Activated B cell treated with CpG ODN at 0.5 μM for 24 hours (primary cell): ENCODE data around the gene TFDP1. TPM values are rescaled to one million over a fixed set of nuclear protein-coding genes. Genes with fewer than 3 reads are reported as not detected.

Source experiments
- ATAC-seq: fragments of 200-7000 bp; cut with Tn5 transposase; one replicate; pipeline ENCODE4 v1.10.0; 2021; ENCODE audit warnings: low read depth, mild to moderate bottlenecking, moderate library complexity
- CTCF ChIA-PET: fragments of 350-600 bp; sonication (Branson Sonifier 250); formaldehyde crosslinking; loops from one replicate; lab custom pipeline; 2021; ENCODE audit warnings: antibody characterized with exemption; lab: Charles Lee
- POLR2A ChIA-PET: fragments of 350-600 bp; sonication (Branson Sonifier 250); formaldehyde crosslinking; loops from one replicate; lab custom pipeline; 2021; ENCODE audit warnings: antibody characterized with exemption; lab: Charles Lee
- DNase-seq: peaks from one replicate; pipeline ENCODE4 v3.0.0; 2022
- H3K27ac Mint-ChIP-seq: one replicate; pipeline ENCODE4 v1.8.0; 2020; ENCODE audit warnings: mixed read lengths
- H3K27me3 Mint-ChIP-seq: one replicate; pipeline ENCODE4 v1.8.0; 2021; ENCODE audit warnings: mixed read lengths
- H3K36me3 Mint-ChIP-seq: one replicate; pipeline ENCODE4 v1.8.0; 2021; ENCODE audit warnings: low read depth, mixed read lengths
- H3K4me1 Mint-ChIP-seq: one replicate; pipeline ENCODE4 v1.8.0; 2021; ENCODE audit warnings: mixed read lengths
- H3K4me3 Mint-ChIP-seq: one replicate; pipeline ENCODE4 v1.8.0; 2020; ENCODE audit warnings: mild to moderate bottlenecking, mixed read lengths
- H3K9me3 Mint-ChIP-seq: one replicate; pipeline ENCODE4 v1.8.0; 2020; ENCODE audit warnings: mixed read lengths
- CTCF ChIP-seq: fragments of 200-600 bp; IDR thresholded peaks from one replicate; pipeline ENCODE4 v1.8.0; 2022; ENCODE audit warnings: antibody characterized with exemption, mild to moderate bottlenecking
- intact Hi-C: fragments of 100-400 bp; cut with micrococcal nuclease; formaldehyde crosslinking; loops from one replicate; pipeline ENCODE4 v1.15.1; 2024
- total RNA-seq: library from RNA; stranded (reverse); gene quantifications from 2 replicates; pipeline ENCODE4 v1.2.3, GENCODE V29; 2022

TFDP1 gene
- total RNA-seq, 1 donor from 2014 or later: 54.3 TPM

GRCh38 chr13:113554333-113554700 lies 30.2 kb upstream of the TFDP1 start:
- CTCF ChIA-PET: no interaction called here

GRCh38 chr13:113555141-113555540 lies 29.4 kb upstream of the TFDP1 start:
- Mint-ChIP-seq H3K4me1 (peaks cover 19% of the 10 kb centered on the region), H3K27me3 (no peaks in the 10 kb centered on the region), H3K9me3 (no peaks in the 10 kb centered on the region), H3K36me3 (peaks cover 29% of the 10 kb centered on the region), H3K27ac (no peak overlapping the region), H3K4me3 (no peak overlapping the region)
- ATAC-seq (no peak), DNase-seq (no peak)
- no peak for TF ChIP-seq CTCF
- intact Hi-C loops: no loop called here
- ChIA-PET CTCF (no interaction called here), POLR2A (no interaction called here)

More at GRCh38 chr13:113554333-113554700, 30.2 kb upstream of the TFDP1 start:
- no peaks in the 10 kb centered on the region for H3K9me3 Mint-ChIP-seq
- intact Hi-C loops: no loop called here
- POLR2A ChIA-PET: no interaction called here
- peaks cover 32% of the 10 kb centered on the region for H3K36me3 Mint-ChIP-seq
- no peak overlapping the region for H3K4me3 Mint-ChIP-seq
- no peak for ATAC-seq
- DNase-seq: no peak
- no peak overlapping the region for H3K27ac Mint-ChIP-seq
- no peaks in the 10 kb centered on the region for H3K27me3 Mint-ChIP-seq
- TF ChIP-seq CTCF: no peak
- peaks cover 19% of the 10 kb centered on the region for H3K4me1 Mint-ChIP-seq

- H3K27me3 Mint-ChIP-seq: no peaks in the 10 kb centered on the region
These were observed 27.5 kb upstream of the TFDP1 start for GRCh38 chr13:113557013-113557412.

GRCh38 chr13:113558461-113558860 lies 26.1 kb upstream of the TFDP1 start:
- Mint-ChIP-seq H3K9me3 (no peaks in the 10 kb centered on the region), H3K27ac (no peak overlapping the region), H3K27me3 (no peaks in the 10 kb centered on the region), H3K4me1 (peaks cover 19% of the 10 kb centered on the region), H3K4me3 (no peak overlapping the region), H3K36me3 (peaks cover 3% of the 10 kb centered on the region)
- no peak for ATAC-seq
- DNase-seq: no peak
- POLR2A ChIA-PET: no interaction called here
- no peak for TF ChIP-seq CTCF
- CTCF ChIA-PET: interaction anchor here (1.4 kb wide), 1 partner anchor 9 kb away, joined by 3 read pairs; no protein-coding TSS in a partner anchor
- intact Hi-C loops: no loop called here

More at GRCh38 chr13:113557013-113557412, 27.5 kb upstream of the TFDP1 start:
- CTCF ChIA-PET: no interaction called here
- no peak for TF ChIP-seq CTCF
- Mint-ChIP-seq H3K4me3 (no peak overlapping the region), H3K9me3 (no peaks in the 10 kb centered on the region), H3K36me3 (peaks cover 13% of the 10 kb centered on the region), H3K27ac (no peak overlapping the region), H3K4me1 (peaks cover 19% of the 10 kb centered on the region)
- intact Hi-C loops: no loop called here
- DNase-seq (no peak), ATAC-seq (no peak)
- POLR2A ChIA-PET: no interaction called here

GRCh38 chr13:113559061-113559460 lies 25.5 kb upstream of the TFDP1 start:
- H3K4me3 Mint-ChIP-seq: no peak overlapping the region
- H3K27ac Mint-ChIP-seq: no peak overlapping the region
- TF ChIP-seq CTCF: no peak
- H3K4me1 Mint-ChIP-seq: peaks cover 19% of the 10 kb centered on the region
- CTCF ChIA-PET: interaction anchor here (1.4 kb wide), 1 partner anchor 8 kb away, joined by 3 read pairs; no protein-coding TSS in a partner anchor
- intact Hi-C loops: no loop called here
- ATAC-seq (no peak), DNase-seq (no peak)
- POLR2A ChIA-PET: no interaction called here
- H3K9me3 Mint-ChIP-seq: no peaks in the 10 kb centered on the region
- no peaks in the 10 kb centered on the region for H3K36me3 Mint-ChIP-seq
- H3K27me3 Mint-ChIP-seq: no peaks in the 10 kb centered on the region
